Gastroesophageal sphincter (tissue), 4 donors: ENCODE results near the gene TBCD. TPM values are rescaled to one million over a fixed set of nuclear protein-coding genes. Genes with fewer than 3 reads are reported as not detected.
"Not testable (repeated sequence)": the region's sequence is repeated elsewhere in the genome, so short reads cannot be mapped to it uniquely, and the experiment has no call there.

Experiments
- ATAC-seq: fragments of 150-250 bp; one replicate; pipeline ENCODE4 v1.9.1; 2016; ENCODE audit warnings: mild to moderate bottlenecking, moderate library complexity
- H3K27ac ChIP-seq, 4 donors: fragments of 200-600 bp; sonication (generic) in 3 of 4; 1 replicate in 3 of 4; 2 replicates in 1 of 4; pipeline ENCODE4 v1.5.1; 2016 to 2019
- H3K27me3 ChIP-seq: fragments of 200-600 bp; sonication (generic); one replicate; pipeline ENCODE4 v1.5.1; 2019
- H3K36me3 ChIP-seq, 2 donors: fragments of 200-600 bp; sonication (generic); one replicate each; pipeline ENCODE4 v1.5.1; 2019; ENCODE audit warnings: control low read depth in 1 of 2
- H3K4me1 ChIP-seq, 3 donors: fragments of 200-600 bp; sonication (generic); 1 replicate in 2 of 3; 2 replicates in 1 of 3; pipeline ENCODE4 v1.5.1; 2016 to 2019; ENCODE audit warnings: control low read depth in 2 of 3
- H3K4me3 ChIP-seq, 2 donors: fragments of 200-600 bp; sonication (generic); one replicate each; pipeline ENCODE4 v1.5.1; 2019; ENCODE audit warnings: mild to moderate bottlenecking in 1 of 2, moderate library complexity in 1 of 2
- H3K9me3 ChIP-seq, 3 donors: fragments of 200-600 bp; sonication (generic); one replicate each; pipeline ENCODE4 v1.5.1; 2017 to 2019; ENCODE audit warnings: control low read depth in 2 of 3
- EP300 ChIP-seq: sonication (generic); formaldehyde crosslinking; IDR thresholded peaks from one replicate; pipeline ENCODE4 v1.6.1; 2017; ENCODE audit warnings: antibody characterized with exemption, mild to moderate bottlenecking
- POLR2A ChIP-seq, 2 donors: fragments of 450-650 bp; IDR thresholded peaks; one replicate each; pipeline ENCODE4 v1.6.1; 2017; ENCODE audit warnings: antibody characterized with exemption in 2 of 2, mild to moderate bottlenecking in 2 of 2, moderate library complexity in 1 of 2
- POLR2AphosphoS5 ChIP-seq: sonication (generic); formaldehyde crosslinking; IDR thresholded peaks from one replicate; pipeline ENCODE4 v1.6.1; 2017; ENCODE audit warnings: antibody characterized with exemption
- WGBS, 2 donors: methylation state at CpG; one replicate each; pipeline ENCODE4 v1.1.5; 2018; ENCODE audit warnings: low coverage in 1 of 2; 5-methylcytosine and 5-hydroxymethylcytosine counted together
- total RNA-seq, 4 donors: library from RNA; depleted of rRNA; stranded (reverse); fragments of >200 nt; gene quantifications; one replicate each; pipeline ENCODE4 v1.1.0, GENCODE V29; 2016
- TF ChIP-seq, protein P1 (sequence below), 4 experiments: fragments of 200-600 bp in 2 of 4; fragments of 450-650 bp in 2 of 4; sonication (generic) in 1 of 4; IDR thresholded peaks; one replicate each; pipeline ENCODE4 v1.5.1; 2017 to 2019; ENCODE audit warnings: antibody characterized with exemption in 4 of 4, mild to moderate bottlenecking in 2 of 4, moderate library complexity in 2 of 4

TBCD gene
- total RNA-seq, 4 donors from 2014 or later, result 32.0 to 57.8 (median 47.0) TPM

DNA sequence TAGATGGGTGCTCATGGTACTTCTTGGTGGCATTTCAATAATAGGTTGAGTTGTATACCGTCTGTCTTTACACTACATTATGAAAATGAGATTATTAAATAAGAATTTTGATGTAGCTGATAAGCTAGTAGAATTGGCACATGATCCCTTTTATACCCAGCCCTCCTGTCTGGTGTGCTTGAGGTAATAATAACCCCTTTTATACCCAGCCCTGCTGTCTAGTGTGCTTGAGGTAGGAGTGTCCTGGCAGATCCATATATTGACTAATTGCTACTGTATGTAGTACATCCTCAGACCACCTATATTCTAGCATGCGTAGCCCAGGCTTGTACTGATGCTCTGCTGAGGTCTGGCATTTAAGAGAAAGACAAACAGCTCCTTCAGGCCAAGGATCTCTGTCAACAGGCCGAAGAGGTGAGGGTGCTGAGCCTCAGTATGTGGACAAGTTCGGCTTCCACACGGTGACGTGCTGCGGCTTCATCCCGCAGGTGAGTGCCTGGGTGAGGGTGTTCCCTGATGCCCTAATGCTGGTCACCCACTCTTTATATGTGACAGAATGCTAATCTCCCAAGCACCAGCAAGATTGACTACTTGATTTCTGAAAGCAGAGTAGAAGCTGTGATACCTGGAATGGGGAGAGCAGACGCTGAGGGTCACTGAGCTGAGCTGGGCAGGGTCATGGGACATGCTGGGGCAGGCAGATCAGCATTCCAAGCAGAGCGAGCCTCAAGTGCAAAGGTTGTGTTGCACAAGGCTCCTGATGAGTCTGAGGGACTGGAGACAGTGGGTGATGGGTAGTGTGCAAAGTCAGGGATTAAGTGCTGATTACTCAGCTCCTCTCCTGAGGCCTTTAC lies 10.7 kb upstream of the TBCD start:
- no peak overlapping the region for H3K27ac ChIP-seq
- H3K36me3 ChIP-seq, result peaks cover 0 to 68% of the 10 kb centered on the region in 2 donors
- peaks cover 0 to 19% (median 0%) of the 10 kb centered on the region in 3 donors for H3K9me3 ChIP-seq
- H3K27me3 ChIP-seq, result no peaks in the 10 kb centered on the region
- no peak overlapping the region for H3K4me3 ChIP-seq
- 86 to 92% methylated on average over 1 to 4 of the region's 10 CpGs for WGBS, 2 donors
- ATAC-seq, result no peak
- TF ChIP-seq POLR2AphosphoS5, result no peak
- TF ChIP-seq, protein P1, sequence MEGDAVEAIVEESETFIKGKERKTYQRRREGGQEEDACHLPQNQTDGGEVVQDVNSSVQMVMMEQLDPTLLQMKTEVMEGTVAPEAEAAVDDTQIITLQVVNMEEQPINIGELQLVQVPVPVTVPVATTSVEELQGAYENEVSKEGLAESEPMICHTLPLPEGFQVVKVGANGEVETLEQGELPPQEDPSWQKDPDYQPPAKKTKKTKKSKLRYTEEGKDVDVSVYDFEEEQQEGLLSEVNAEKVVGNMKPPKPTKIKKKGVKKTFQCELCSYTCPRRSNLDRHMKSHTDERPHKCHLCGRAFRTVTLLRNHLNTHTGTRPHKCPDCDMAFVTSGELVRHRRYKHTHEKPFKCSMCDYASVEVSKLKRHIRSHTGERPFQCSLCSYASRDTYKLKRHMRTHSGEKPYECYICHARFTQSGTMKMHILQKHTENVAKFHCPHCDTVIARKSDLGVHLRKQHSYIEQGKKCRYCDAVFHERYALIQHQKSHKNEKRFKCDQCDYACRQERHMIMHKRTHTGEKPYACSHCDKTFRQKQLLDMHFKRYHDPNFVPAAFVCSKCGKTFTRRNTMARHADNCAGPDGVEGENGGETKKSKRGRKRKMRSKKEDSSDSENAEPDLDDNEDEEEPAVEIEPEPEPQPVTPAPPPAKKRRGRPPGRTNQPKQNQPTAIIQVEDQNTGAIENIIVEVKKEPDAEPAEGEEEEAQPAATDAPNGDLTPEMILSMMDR (IDR thresholded peaks at IDR 0.05), result no peak
- TF ChIP-seq POLR2A (IDR thresholded peaks at IDR 0.05), result no peak
- H3K4me1 ChIP-seq, result peaks cover 0 to 23% (median 9%) of the 10 kb centered on the region in 3 donors

DNA sequence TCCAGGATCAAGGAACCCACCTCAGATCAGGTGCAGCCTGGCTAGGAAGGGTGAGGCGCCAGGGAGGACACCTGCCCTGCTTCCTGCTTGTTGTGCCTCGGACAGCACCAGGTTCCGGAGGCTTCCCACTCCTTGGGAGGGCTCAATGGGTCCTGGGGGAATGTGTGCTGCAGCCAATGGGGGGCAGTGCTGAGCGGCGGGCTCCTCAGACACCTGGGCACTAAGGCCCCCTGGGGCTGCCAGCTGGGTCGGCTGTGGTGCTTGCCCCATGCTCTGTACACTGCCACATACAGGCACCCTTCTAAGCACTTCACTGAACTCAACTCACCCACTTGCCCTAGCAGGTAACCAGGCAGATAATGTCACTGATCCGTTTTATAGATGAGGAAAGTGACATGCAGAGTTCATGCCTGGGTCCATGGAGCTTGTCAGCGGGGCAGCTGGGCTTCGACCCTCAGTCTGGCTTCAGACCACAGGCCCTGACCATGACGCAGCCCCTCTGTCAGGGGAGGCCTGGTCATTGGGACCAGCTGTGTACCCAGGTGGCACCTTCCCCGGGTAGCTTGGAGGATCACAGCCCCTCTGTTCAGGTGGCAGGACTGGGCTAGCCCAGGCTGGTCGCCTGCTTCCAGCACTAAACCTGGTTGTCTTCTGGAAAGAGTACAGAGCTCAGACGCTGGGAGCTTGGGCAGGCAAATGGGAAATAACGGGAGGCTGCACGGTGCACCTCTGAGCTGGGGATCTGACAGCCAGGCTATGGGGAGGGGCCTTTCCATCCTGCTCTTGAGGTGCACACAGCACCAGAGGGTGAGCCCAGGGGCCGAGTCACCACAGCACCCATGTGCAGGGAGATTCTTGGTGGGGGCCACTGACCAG lies 8.3 kb upstream of the TBCD start:
- TF ChIP-seq, protein P1 (IDR thresholded peaks at IDR 0.05), result no peak
- no peak for TF ChIP-seq EP300
- no peak for TF ChIP-seq POLR2A (IDR thresholded peaks at IDR 0.05)
- TF ChIP-seq POLR2AphosphoS5, result no peak
- H3K4me3 ChIP-seq, result no peak overlapping the region
- H3K36me3 ChIP-seq, result peaks cover 0 to 57% of the 10 kb centered on the region in 2 donors
- H3K27ac ChIP-seq, result no peak overlapping the region
- 72% methylated on average over 4 of the region's 16 CpGs; no CpG with 5 or more reads in 1 of the 2 donors for WGBS, 2 donors
- no peaks in the 10 kb centered on the region for H3K27me3 ChIP-seq
- ATAC-seq, result no peak
- peaks cover 0 to under 1% (median 0%) of the 10 kb centered on the region in 3 donors for H3K4me1 ChIP-seq
- H3K9me3 ChIP-seq, result peaks cover 0 to 23% (median 0%) of the 10 kb centered on the region in 3 donors

DNA sequence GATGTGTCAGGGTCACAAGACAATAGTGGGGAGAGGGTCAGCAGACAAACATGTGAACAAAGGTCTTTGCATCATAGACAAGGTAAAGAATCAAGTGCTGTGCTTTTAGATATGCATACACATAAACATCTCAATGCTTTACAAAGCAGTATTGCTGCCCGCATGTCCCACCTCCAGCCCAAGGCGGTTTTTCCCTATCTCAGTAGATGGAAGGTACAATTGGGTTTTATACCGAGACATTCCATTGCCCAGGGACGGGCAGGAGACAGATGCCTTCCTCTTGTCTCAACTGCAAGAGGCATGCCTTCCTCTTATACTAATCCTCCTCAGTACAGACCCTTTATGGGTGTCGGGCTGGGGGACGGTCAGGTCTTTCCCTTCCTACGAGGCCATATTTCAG lies 7.1 kb upstream of the TBCD start:
- ATAC-seq, H3K27ac ChIP-seq, H3K4me1 ChIP-seq, H3K4me3 ChIP-seq, H3K27me3 ChIP-seq: not testable (repeated sequence)
- peaks cover 0 to 55% of the 10 kb centered on the region in 2 donors for H3K36me3 ChIP-seq
- 42% methylated on average over 4 of the region's 7 CpGs; no CpG with 5 or more reads in 1 of the 2 donors for WGBS, 2 donors
- H3K9me3 ChIP-seq, result peaks cover 0 to 23% (median 0%) of the 10 kb centered on the region in 3 donors

DNA sequence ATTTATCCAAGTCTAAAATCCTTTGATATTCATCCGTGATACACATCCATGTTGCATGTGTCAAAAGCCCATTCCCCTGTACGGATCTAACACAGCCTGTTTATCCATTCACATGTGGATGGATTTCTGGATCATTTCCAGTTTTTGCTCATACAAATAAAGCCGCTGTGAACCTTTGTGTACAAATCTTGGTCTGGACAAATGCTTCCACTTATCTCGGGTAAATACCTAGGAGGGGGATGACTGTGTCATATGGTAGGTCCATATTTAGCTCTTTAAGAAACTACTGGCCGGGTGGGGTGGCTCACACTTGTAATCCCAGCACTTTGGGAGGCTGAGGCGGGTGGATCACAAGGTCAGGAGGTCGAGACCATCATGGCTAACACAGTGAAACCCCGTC lies 6.3 kb upstream of the TBCD start:
- no peak for ATAC-seq
- 73 to 89% methylated on average over 7 of the region's 8 CpGs for WGBS, 2 donors
- no peak for TF ChIP-seq EP300
- TF ChIP-seq, protein P1 (IDR thresholded peaks at IDR 0.05), result no peak
- no peak for TF ChIP-seq POLR2A (IDR thresholded peaks at IDR 0.05)
- no peak for TF ChIP-seq POLR2AphosphoS5

DNA sequence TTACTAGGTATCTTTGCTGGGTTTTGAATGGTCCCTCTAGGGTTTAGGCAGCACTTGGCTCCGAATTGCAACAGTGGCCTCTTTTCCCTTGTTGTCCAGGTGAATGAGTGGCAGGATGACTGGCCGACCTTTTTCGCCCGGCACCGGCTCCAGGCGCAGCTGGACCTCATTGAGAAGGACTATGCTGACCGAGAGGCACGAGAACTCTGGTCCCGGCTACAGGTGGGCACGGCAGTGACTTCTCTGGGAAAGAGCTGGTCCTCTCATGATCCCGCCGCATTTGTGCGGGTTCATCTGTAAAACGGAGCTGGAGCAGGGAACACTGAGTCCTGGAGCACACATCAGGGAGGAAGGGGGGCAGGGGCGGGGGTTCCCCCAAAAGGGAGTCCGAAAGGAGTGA lies 3.1 kb upstream of the TBCD start:
- TF ChIP-seq POLR2AphosphoS5, result no peak
- no peak for TF ChIP-seq EP300
- TF ChIP-seq, protein P1 (IDR thresholded peaks at IDR 0.05), result no peak
- no peak for TF ChIP-seq POLR2A (IDR thresholded peaks at IDR 0.05)
- H3K27ac ChIP-seq, result no peak overlapping the region
- H3K4me3 ChIP-seq, result no peak overlapping the region
- ATAC-seq, result no peak
- peaks cover 0 to 20% (median 11%) of the 10 kb centered on the region in 3 donors for H3K4me1 ChIP-seq
- H3K36me3 ChIP-seq, result peaks cover 0 to 15% of the 10 kb centered on the region in 2 donors
- WGBS, 2 donors, result 93 to 100% methylated on average over 2 to 4 of the region's 16 CpGs
- no peaks in the 10 kb centered on the region for H3K27me3 ChIP-seq
- peaks cover 0 to 11% (median 0%) of the 10 kb centered on the region in 3 donors for H3K9me3 ChIP-seq

More for the DNA sequence above, 6.3 kb upstream of the TBCD start:
- H3K4me1 ChIP-seq, result no peaks in the 10 kb centered on the region
- H3K4me3 ChIP-seq, result no peak overlapping the region
- H3K27me3 ChIP-seq, result no peaks in the 10 kb centered on the region
- peaks cover 0 to 48% of the 10 kb centered on the region in 2 donors for H3K36me3 ChIP-seq
- no peak overlapping the region for H3K27ac ChIP-seq
- peaks cover 0 to 20% (median 0%) of the 10 kb centered on the region in 3 donors for H3K9me3 ChIP-seq
